GM23338 (cell line): ENCODE results near the gene KISS1R. TPM values are rescaled to one million over a fixed set of nuclear protein-coding genes. Genes with fewer than 3 reads are reported as not detected.

Experiments used
- ATAC-seq: fragments of 200-7000 bp; cut with Tn5 transposase; 3 replicates; pipeline ENCODE4 v1.9.1; 2020
- DNase-seq: peaks from one replicate; pipeline ENCODE4 v3.0.0-alpha.2; 2015; ENCODE audit warnings: low spot score
- H2AFZ ChIP-seq: fragments of 200-600 bp; sonication (generic); 2 replicates; pipeline ENCODE4 v1.8.0; 2016; ENCODE audit warnings: antibody characterized with exemption, mild to moderate bottlenecking, moderate library complexity
- H3F3A ChIP-seq: fragments of 200-600 bp; sonication (generic); replicated peaks from 2 replicates; pipeline ENCODE4 v1.8.0; 2017; ENCODE audit warnings: antibody characterized with exemption, mixed run types, low read depth
- H3K27ac ChIP-seq: fragments of 200-600 bp; sonication (generic); 2 replicates; pipeline ENCODE4 v1.6.1; 2016; ENCODE audit warnings: low read depth
- H3K27me3 ChIP-seq: fragments of 200-600 bp; sonication (generic); 2 replicates; pipeline ENCODE4 v1.8.0; 2016; ENCODE audit warnings: mild to moderate bottlenecking, mixed run types, moderate library complexity; ENCODE audit not compliant: insufficient read depth
- H3K36me3 ChIP-seq: fragments of 200-600 bp; sonication (generic); 2 replicates; pipeline ENCODE4 v1.8.0; 2016; ENCODE audit warnings: mild to moderate bottlenecking; ENCODE audit not compliant: insufficient read depth
- H3K4me1 ChIP-seq: fragments of 200-600 bp; sonication (generic); 2 replicates; pipeline ENCODE4 v1.8.0; 2016; ENCODE audit warnings: mild to moderate bottlenecking, moderate library complexity; ENCODE audit not compliant: insufficient read depth
- H3K4me2 ChIP-seq: fragments of 200-600 bp; sonication (generic); 2 replicates; pipeline ENCODE4 v1.7.1; 2017; ENCODE audit warnings: mixed run types
- H3K4me3 ChIP-seq: fragments of 200-600 bp; sonication (generic); 2 replicates; pipeline ENCODE4 v1.6.1; 2016; ENCODE audit warnings: mixed run types
- H3K79me2 ChIP-seq: fragments of 200-600 bp; sonication (generic); replicated peaks from 2 replicates; pipeline ENCODE4 v1.8.0; 2017; ENCODE audit warnings: mild to moderate bottlenecking; ENCODE audit not compliant: insufficient read depth
- H3K9me2 ChIP-seq: fragments of 200-600 bp; sonication (generic); 2 replicates; pipeline ENCODE4 v1.8.0; 2017; ENCODE audit not compliant: insufficient read depth
- H4K20me1 ChIP-seq: fragments of 200-600 bp; sonication (generic); replicated peaks from 2 replicates; pipeline ENCODE4 v1.8.0; 2017; ENCODE audit warnings: mild to moderate bottlenecking; ENCODE audit not compliant: insufficient read depth
- H3K27ac Mint-ChIP-seq: 2 replicates; pipeline ENCODE4 v1.8.0; 2020; ENCODE audit warnings: inconsistent platforms, mild to moderate bottlenecking, moderate library complexity, mixed read lengths
- H3K27me3 Mint-ChIP-seq: 3 replicates; pipeline ENCODE4 v1.8.0; 2022; ENCODE audit warnings: low read depth, mild to moderate bottlenecking, moderate library complexity, mixed read lengths, inconsistent platforms; ENCODE audit not compliant: insufficient read depth, poor library complexity
- H3K36me3 Mint-ChIP-seq: 3 replicates; pipeline ENCODE4 v1.8.0; 2021; ENCODE audit warnings: low read depth, mild to moderate bottlenecking, inconsistent platforms, moderate library complexity, mixed read lengths
- H3K4me1 Mint-ChIP-seq: 3 replicates; pipeline ENCODE4 v1.8.0; 2020; ENCODE audit warnings: mild to moderate bottlenecking, inconsistent platforms, mixed read lengths
- H3K4me3 Mint-ChIP-seq: 3 replicates; pipeline ENCODE4 v1.8.0; 2021; ENCODE audit warnings: moderate library complexity, mild to moderate bottlenecking, inconsistent platforms, mixed read lengths
- H3K9me3 Mint-ChIP-seq: 3 replicates; pipeline ENCODE4 v1.8.0; 2020; ENCODE audit warnings: moderate library complexity, mild to moderate bottlenecking, inconsistent platforms, mixed read lengths
- CREB1 ChIP-seq: fragments of 250-450 bp; sonication (Bioruptor Pico); IDR thresholded peaks from 2 replicates; pipeline ENCODE4 v1.5.0; 2020; ENCODE audit warnings: low read depth, mild to moderate bottlenecking, moderate library complexity
- EZH2 ChIP-seq: fragments of 200-600 bp; sonication (generic); IDR thresholded peaks from one replicate; pipeline ENCODE4 v1.8.0; 2017; ENCODE audit warnings: antibody characterized with exemption, mild to moderate bottlenecking, low read depth; ENCODE audit not compliant: unreplicated experiment
- EZH2phosphoT487 ChIP-seq: fragments of 200-600 bp; sonication (generic); IDR thresholded peaks from one replicate; pipeline ENCODE4 v1.8.1; 2018; ENCODE audit warnings: antibody characterized with exemption; ENCODE audit not compliant: unreplicated experiment
- NANOG ChIP-seq: IDR thresholded peaks from 2 replicates; pipeline ENCODE4 v1.6.1; 2016; ENCODE audit warnings: antibody characterized with exemption, borderline replicate concordance
- POLR2AphosphoS5 ChIP-seq: IDR thresholded peaks from 2 replicates; pipeline ENCODE4 v1.6.1; 2016; ENCODE audit warnings: antibody characterized with exemption, low read depth
- REST ChIP-seq: IDR thresholded peaks from one replicate; pipeline ENCODE4 v1.6.1; 2018; ENCODE audit warnings: antibody characterized with exemption; ENCODE audit not compliant: unreplicated experiment
- STAT1 ChIP-seq: IDR thresholded peaks from one replicate; pipeline ENCODE4 v1.6.1; 2016; ENCODE audit warnings: antibody characterized with exemption; ENCODE audit not compliant: unreplicated experiment
- ZNF331 ChIP-seq: fragments of 250-450 bp; sonication (Bioruptor Pico); IDR thresholded peaks from 2 replicates; pipeline ENCODE4 v1.5.0; 2020; ENCODE audit warnings: low read depth, mild to moderate bottlenecking, moderate library complexity
- polyA plus RNA-seq: library from polyadenylated mRNA; unstranded; fragments of >200 nt; fragmentation: Nextera tagmentation; extraction: Ambion mirVana; gene quantifications from 2 replicates; pipeline ENCODE4 v1.2.1, GENCODE V29; 2016
- total RNA-seq: library from RNA; depleted of rRNA; stranded (reverse); fragments of >200 nt; shearing (Covaris generic); gene quantifications from 2 replicates; pipeline ENCODE4 v1.2.3, GENCODE V29; 2014
- TF ChIP-seq, protein P1 (sequence below), 2 experiments: fragments of 200-600 bp in 1 of 2; sonication (generic) in 1 of 2; conservative IDR thresholded peaks; 2 replicates each; pipeline versions ENCODE4 v1.5.1 to v1.6.1; 2016 to 2017; ENCODE audit warnings: antibody characterized with exemption in 2 of 2, low read depth in 2 of 2, mild to moderate bottlenecking in 2 of 2, moderate library complexity in 1 of 2
- TF ChIP-seq, protein P2 (sequence below): fragments of 250-450 bp; sonication (Bioruptor Pico); IDR thresholded peaks from 2 replicates; pipeline ENCODE4 v1.5.0; 2020; ENCODE audit warnings: mild to moderate bottlenecking, moderate library complexity

The KISS1R gene
- total and polyA plus RNA-seq, 2 experiments from 2014 or later: 0.78 to 4.0 TPM

DNA sequence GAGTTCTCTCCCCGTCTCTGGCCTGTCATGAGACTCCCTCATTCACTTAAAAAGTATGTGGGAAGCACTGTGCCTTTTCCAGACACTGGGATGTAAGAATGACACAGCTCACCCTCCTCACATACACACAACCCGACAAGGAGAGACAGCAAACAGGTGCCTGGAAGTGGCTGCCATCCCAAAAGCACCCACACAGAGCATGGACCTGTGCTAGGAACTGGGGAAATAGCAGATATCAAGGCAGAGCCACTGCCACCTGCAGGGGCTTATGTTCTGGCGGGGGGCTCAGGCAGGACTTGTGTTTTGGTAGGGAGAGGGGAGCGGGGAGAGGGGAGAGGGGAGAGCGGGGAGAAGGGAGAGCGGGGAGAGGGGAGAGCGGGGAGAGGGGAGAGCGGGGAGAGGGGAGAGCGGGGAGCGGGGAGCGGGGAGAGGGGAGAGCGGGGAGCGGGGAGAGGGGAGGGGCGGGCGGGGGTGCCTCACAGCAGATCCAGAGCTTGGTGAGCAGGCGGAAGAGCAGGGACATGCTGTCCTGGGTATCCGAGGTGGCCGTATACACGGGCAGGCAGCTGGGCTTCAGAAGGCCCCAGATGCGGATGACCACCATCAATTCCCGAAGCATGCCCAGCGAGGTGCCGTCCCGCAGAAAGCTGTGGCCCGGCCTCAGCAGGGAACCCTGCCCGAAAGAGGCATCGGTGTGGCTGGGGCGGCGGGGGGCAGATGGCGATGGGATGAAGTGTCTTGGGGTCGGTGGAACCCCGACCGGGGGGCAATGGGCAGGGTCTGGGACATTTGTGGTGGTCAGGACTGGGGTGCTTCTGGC, 45.5 kb upstream of the KISS1R start (continued):
- TF ChIP-seq POLR2AphosphoS5: no peak
- no peak for TF ChIP-seq EZH2phosphoT487
- TF ChIP-seq CREB1 (CRISPR knock-in tag): no peak

DNA sequence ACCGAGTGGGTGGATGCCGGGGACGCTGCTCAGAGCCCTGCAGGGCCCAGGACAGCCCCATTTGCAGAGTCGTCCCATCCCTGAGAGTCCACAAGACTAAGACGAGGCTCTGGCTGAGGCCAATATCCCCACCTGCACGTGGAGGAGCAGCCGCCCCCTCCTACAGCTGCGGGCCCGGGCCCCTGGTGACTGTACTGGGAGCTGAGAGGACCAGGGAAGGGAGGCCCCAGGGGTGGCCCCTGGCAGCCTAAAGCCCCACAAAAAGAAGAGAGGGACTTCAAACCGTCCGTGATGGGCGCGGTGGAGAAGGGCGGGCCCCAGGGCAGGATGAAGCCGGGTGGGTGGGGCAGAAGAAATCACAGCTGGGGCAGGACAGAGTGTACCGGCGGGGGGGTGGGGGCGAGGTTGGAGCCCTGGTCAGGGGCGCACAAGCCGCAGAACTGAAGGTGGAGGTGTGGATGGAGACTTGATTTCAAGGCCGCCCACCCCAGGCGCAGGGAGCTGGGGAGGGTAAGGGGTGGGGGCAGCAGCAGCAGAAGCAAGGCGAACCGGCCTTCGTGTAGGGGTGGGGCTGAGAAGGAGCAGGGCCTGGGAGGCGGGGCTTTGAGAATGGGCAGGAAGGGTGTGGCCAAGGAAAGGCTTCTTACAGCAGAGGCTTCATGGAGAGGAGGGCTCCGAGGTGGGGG, 44.7 kb upstream of the KISS1R start:
- H3K27me3 Mint-ChIP-seq: peaks cover 28% of the 10 kb centered on the region
- peaks cover 19% of the 10 kb centered on the region for H3F3A ChIP-seq
- no peaks in the 10 kb centered on the region for H4K20me1 ChIP-seq
- no peak overlapping the region for H2AFZ ChIP-seq
- H3K4me1 ChIP-seq: no peaks in the 10 kb centered on the region
- no peak overlapping the region for H3K4me3 ChIP-seq
- H3K79me2 ChIP-seq: no peaks in the 10 kb centered on the region
- no peak overlapping the region for H3K27ac Mint-ChIP-seq
- no peaks in the 10 kb centered on the region for H3K27me3 ChIP-seq
- H3K4me3 Mint-ChIP-seq: no peak overlapping the region
- no peak overlapping the region for H3K4me2 ChIP-seq
- peak; percentile 82 for DNase-seq
- H3K9me3 Mint-ChIP-seq: peaks cover 11% of the 10 kb centered on the region
- peak; percentile 38 for ATAC-seq
- H3K27ac ChIP-seq: no peak overlapping the region
- H3K36me3 ChIP-seq: no peaks in the 10 kb centered on the region; the same call in 1 of the 2 replicates
- H3K9me2 ChIP-seq: no peaks in the 10 kb centered on the region
- peaks cover 2% of the 10 kb centered on the region for H3K4me1 Mint-ChIP-seq
- peaks cover 48% of the 10 kb centered on the region for H3K36me3 Mint-ChIP-seq
- TF ChIP-seq STAT1: no peak
- TF ChIP-seq, protein P1, sequence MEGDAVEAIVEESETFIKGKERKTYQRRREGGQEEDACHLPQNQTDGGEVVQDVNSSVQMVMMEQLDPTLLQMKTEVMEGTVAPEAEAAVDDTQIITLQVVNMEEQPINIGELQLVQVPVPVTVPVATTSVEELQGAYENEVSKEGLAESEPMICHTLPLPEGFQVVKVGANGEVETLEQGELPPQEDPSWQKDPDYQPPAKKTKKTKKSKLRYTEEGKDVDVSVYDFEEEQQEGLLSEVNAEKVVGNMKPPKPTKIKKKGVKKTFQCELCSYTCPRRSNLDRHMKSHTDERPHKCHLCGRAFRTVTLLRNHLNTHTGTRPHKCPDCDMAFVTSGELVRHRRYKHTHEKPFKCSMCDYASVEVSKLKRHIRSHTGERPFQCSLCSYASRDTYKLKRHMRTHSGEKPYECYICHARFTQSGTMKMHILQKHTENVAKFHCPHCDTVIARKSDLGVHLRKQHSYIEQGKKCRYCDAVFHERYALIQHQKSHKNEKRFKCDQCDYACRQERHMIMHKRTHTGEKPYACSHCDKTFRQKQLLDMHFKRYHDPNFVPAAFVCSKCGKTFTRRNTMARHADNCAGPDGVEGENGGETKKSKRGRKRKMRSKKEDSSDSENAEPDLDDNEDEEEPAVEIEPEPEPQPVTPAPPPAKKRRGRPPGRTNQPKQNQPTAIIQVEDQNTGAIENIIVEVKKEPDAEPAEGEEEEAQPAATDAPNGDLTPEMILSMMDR (conservative IDR thresholded peaks at IDR 0.05; ENCODE audit: low read depth in 2 of 2): no peak
- TF ChIP-seq CREB1 (CRISPR knock-in tag): no peak
- no peak for TF ChIP-seq EZH2
- TF ChIP-seq, protein P2, sequence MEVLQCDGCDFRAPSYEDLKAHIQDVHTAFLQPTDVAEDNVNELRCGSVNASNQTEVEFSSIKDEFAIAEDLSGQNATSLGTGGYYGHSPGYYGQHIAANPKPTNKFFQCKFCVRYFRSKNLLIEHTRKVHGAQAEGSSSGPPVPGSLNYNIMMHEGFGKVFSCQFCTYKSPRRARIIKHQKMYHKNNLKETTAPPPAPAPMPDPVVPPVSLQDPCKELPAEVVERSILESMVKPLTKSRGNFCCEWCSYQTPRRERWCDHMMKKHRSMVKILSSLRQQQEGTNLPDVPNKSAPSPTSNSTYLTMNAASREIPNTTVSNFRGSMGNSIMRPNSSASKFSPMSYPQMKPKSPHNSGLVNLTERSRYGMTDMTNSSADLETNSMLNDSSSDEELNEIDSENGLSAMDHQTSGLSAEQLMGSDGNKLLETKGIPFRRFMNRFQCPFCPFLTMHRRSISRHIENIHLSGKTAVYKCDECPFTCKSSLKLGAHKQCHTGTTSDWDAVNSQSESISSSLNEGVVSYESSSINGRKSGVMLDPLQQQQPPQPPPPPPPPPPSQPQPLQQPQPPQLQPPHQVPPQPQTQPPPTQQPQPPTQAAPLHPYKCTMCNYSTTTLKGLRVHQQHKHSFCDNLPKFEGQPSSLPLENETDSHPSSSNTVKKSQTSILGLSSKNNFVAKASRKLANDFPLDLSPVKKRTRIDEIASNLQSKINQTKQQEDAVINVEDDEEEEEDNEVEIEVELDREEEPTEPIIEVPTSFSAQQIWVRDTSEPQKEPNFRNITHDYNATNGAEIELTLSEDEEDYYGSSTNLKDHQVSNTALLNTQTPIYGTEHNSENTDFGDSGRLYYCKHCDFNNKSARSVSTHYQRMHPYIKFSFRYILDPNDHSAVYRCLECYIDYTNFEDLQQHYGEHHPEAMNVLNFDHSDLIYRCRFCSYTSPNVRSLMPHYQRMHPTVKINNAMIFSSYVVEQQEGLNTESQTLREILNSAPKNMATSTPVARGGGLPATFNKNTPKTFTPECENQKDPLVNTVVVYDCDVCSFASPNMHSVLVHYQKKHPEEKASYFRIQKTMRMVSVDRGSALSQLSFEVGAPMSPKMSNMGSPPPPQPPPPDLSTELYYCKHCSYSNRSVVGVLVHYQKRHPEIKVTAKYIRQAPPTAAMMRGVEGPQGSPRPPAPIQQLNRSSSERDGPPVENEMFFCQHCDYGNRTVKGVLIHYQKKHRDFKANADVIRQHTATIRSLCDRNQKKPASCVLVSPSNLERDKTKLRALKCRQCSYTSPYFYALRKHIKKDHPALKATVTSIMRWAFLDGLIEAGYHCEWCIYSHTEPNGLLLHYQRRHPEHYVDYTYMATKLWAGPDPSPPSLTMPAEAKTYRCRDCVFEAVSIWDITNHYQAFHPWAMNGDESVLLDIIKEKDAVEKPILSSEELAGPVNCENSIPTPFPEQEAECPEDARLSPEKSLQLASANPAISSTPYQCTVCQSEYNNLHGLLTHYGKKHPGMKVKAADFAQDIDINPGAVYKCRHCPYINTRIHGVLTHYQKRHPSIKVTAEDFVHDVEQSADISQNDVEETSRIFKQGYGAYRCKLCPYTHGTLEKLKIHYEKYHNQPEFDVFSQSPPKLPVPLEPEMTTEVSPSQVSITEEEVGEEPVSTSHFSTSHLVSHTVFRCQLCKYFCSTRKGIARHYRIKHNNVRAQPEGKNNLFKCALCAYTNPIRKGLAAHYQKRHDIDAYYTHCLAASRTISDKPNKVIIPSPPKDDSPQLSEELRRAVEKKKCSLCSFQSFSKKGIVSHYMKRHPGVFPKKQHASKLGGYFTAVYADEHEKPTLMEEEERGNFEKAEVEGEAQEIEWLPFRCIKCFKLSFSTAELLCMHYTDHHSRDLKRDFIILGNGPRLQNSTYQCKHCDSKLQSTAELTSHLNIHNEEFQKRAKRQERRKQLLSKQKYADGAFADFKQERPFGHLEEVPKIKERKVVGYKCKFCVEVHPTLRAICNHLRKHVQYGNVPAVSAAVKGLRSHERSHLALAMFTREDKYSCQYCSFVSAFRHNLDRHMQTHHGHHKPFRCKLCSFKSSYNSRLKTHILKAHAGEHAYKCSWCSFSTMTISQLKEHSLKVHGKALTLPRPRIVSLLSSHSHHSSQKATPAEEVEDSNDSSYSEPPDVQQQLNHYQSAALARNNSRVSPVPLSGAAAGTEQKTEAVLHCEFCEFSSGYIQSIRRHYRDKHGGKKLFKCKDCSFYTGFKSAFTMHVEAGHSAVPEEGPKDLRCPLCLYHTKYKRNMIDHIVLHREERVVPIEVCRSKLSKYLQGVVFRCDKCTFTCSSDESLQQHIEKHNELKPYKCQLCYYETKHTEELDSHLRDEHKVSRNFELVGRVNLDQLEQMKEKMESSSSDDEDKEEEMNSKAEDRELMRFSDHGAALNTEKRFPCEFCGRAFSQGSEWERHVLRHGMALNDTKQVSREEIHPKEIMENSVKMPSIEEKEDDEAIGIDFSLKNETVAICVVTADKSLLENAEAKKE (CRISPR knock-in tag): no peak
- TF ChIP-seq NANOG: no peak
- no peak for TF ChIP-seq REST
- TF ChIP-seq EZH2phosphoT487: no peak
- TF ChIP-seq ZNF331 (CRISPR knock-in tag): no peak
- no peak for TF ChIP-seq POLR2AphosphoS5
